ENCODE data around the gene GRIA3.

The GRIA3 gene

DNA sequence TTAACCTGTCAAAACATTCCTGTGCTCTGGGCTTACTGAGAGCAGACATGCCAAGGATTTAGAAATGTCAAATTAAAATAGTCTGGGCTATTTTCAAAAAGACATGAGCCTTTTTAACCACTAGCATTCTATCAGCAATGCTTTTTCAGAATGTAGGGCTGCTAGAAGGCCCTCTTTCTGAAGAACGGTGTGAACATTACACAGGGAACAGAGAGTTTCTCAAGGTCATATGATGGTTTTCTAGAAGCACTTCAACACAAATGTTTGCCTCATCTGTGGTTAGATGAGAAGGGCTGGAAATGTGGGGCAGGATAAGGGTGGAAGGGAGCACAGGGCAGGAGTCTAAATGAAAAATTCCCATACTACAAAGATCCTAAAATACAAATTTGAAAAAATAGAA is 39.3 kb downstream of the GRIA3 start:
- no peak for DNase-seq (ENCODE audit: low read depth)
- TF ChIP-seq, protein P1, sequence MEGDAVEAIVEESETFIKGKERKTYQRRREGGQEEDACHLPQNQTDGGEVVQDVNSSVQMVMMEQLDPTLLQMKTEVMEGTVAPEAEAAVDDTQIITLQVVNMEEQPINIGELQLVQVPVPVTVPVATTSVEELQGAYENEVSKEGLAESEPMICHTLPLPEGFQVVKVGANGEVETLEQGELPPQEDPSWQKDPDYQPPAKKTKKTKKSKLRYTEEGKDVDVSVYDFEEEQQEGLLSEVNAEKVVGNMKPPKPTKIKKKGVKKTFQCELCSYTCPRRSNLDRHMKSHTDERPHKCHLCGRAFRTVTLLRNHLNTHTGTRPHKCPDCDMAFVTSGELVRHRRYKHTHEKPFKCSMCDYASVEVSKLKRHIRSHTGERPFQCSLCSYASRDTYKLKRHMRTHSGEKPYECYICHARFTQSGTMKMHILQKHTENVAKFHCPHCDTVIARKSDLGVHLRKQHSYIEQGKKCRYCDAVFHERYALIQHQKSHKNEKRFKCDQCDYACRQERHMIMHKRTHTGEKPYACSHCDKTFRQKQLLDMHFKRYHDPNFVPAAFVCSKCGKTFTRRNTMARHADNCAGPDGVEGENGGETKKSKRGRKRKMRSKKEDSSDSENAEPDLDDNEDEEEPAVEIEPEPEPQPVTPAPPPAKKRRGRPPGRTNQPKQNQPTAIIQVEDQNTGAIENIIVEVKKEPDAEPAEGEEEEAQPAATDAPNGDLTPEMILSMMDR (IDR thresholded peaks at IDR 0.05; ENCODE audit: low read depth, low read length, missing control alignments) = no peak
- H3K4me3 ChIP-seq (ENCODE audit: low read depth, low read length) = no peak overlapping the region

DNA sequence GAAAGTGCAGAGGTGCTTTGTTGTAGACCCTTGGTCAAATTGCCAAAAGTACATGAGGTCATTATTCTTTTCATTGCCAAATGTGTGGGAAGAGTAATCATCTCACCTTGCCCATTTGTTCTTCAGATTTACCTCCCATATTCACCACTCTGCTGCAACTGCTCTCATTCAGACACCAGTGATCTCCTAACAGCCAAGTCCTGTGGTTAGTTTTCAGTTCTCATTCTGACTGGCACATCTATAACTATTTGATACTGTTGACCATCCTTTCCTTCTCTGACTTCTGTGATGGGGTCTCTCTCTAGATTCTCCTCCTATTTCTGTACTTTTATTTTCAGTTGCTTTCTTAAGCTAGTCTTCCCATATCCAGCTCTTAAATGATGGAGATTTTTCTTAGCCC is 39.8 kb downstream of the GRIA3 start:
- no peak for DNase-seq (ENCODE audit: low read depth)
- H3K4me3 ChIP-seq (ENCODE audit: low read depth, low read length) = no peak overlapping the region
- TF ChIP-seq, protein P1 (IDR thresholded peaks at IDR 0.05; ENCODE audit: low read depth, low read length, missing control alignments) = no peak

DNA sequence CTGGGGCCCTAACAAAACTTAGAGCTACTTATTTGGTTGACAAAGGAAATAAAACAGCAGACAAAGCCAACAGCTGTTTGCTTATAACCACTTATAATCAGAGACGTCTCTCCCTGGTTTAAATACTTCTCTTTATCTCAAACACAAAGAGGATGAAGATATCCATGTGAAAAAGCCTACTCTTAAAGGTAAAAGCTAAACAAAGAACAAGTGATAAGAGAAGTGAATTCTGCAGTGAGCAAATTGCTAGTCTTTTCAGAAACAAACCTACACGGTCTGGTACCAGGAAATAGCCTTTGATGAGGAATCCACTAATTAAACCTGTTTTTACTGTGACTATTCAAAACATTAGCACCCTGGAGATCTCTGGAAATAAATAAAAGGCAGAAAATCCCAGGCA is 46.7 kb downstream of the GRIA3 start:
- TF ChIP-seq, protein P1 (IDR thresholded peaks at IDR 0.05; ENCODE audit: low read depth, low read length, missing control alignments) = no peak
- no peak overlapping the region for H3K4me3 ChIP-seq (ENCODE audit: low read depth, low read length)
- no peak for DNase-seq (ENCODE audit: low read depth)

DNA sequence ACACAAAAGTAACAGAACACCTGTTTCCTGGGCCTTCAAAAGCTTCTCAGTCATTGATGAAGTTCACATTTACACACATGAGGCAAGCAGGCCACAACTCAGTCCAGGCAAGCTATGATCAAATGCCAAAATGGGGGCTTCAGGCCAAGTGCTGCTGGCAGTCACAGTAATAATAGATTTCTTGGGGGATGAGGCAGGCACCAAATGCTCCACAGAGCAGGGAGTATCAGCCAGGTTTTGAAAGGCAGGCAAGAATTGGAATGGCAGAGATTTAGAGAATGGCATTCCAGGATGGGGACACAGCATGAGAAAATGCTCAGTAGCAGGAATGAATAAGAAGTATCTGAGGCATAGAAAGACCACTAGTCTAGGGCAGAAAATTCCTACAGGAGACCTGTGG is 52.8 kb downstream of the GRIA3 start:
- H3K4me3 ChIP-seq (ENCODE audit: low read depth, low read length) = no peak overlapping the region
- TF ChIP-seq, protein P1 (IDR thresholded peaks at IDR 0.05; ENCODE audit: low read depth, low read length, missing control alignments) = no peak
- DNase-seq (ENCODE audit: low read depth) = no peak

DNA sequence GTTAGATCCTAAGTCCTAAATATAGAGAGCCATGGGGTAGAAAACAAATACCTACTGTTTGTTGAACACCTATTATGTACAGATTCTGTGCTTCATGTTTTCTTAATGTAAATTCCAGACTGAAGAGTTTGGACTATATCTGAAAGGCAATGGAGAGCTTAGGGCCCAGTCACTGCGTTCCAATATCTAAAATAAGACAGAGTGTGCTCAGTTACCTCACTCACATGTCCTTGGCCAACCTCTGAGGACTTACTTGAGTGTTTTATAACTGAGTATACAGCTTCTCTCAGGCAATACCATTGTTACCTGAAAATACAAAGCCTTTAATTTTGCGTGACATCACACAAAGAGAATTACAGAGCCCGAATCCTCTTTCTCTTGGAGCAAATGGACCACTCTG is 53.2 kb downstream of the GRIA3 start:
- no peak overlapping the region for H3K4me3 ChIP-seq (ENCODE audit: low read depth, low read length)
- TF ChIP-seq, protein P1 (IDR thresholded peaks at IDR 0.05; ENCODE audit: low read depth, low read length, missing control alignments) = no peak
- DNase-seq (ENCODE audit: low read depth) = no peak

DNA sequence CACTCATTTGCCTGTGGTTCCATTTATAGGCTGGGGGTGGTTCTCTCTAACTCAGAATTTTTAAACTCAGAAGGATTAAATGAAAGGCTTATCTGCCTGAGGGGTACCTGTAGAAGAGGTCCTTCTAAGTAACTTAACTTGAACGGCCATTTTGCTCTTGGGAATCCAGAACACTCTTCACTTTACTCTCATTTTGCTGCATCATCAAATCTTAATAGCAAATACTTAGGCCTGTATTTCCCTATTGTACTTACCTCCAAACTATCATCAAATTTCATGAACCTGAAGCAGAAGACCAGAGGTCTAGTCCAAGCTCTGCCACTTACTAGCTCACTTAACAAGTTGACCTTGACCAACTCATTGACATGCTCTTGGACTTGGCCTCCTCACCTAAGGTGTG is 70.4 kb downstream of the GRIA3 start:
- TF ChIP-seq, protein P1 (IDR thresholded peaks at IDR 0.05; ENCODE audit: low read depth, low read length, missing control alignments) = no peak

DNA sequence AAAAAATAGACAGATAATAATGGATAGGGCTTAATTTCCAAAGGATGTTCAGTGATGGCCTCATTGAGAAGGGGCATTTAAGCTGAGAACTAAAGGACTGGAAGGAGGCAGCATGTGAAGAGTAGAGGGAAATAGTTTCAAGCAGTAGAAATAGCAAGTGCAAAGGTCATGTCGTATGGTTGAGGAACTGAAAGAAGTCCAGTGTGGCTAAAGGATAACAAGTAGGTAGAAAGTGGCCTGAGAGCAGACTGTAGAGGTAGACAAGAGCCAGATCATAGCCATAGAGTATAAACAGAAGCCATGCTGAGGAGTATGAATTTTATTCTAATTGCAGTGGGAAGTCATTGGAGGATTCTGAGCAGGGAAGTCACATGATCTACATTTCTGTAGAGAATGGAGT is 72.3 kb downstream of the GRIA3 start:
- TF ChIP-seq, protein P1 (IDR thresholded peaks at IDR 0.05; ENCODE audit: low read depth, low read length, missing control alignments) = no peak
- DNase-seq (ENCODE audit: low read depth) = no peak
- no peak overlapping the region for H3K4me3 ChIP-seq (ENCODE audit: low read depth, low read length)

More for the DNA sequence above, 70.4 kb downstream of the GRIA3 start:
- H3K4me3 ChIP-seq (ENCODE audit: low read depth, low read length) = no peak overlapping the region
- no peak for DNase-seq (ENCODE audit: low read depth)

Measured in GM12864 (cell line).